Stimulated activated CD4-positive, alpha-beta T cell treated with anti-CD3 and anti-CD28 coated beads, Interleukin-2, amount 100 ng/mL, for 48 hours (primary cell): ENCODE results near the gene IGFBP5.

ENCODE experiments used
- DNase-seq, 2 donors: peaks; one replicate each; pipeline ENCODE4 v3.0.0-alpha.2; 2020

IGFBP5 gene, protein sequence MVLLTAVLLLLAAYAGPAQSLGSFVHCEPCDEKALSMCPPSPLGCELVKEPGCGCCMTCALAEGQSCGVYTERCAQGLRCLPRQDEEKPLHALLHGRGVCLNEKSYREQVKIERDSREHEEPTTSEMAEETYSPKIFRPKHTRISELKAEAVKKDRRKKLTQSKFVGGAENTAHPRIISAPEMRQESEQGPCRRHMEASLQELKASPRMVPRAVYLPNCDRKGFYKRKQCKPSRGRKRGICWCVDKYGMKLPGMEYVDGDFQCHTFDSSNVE

GRCh38 chr2:216695401-216695821 is at the start of gene IGFBP5:
Gene IGFBP5, minus strand, starts transcription at chr2:216695549. Its CDS starts 774 bp downstream, at chr2:216694775.
- no peak for DNase-seq

GRCh38 chr2:216743781-216744180 is 48.4 kb upstream of the IGFBP5 start:
- DNase-seq, result no peak

DNA sequence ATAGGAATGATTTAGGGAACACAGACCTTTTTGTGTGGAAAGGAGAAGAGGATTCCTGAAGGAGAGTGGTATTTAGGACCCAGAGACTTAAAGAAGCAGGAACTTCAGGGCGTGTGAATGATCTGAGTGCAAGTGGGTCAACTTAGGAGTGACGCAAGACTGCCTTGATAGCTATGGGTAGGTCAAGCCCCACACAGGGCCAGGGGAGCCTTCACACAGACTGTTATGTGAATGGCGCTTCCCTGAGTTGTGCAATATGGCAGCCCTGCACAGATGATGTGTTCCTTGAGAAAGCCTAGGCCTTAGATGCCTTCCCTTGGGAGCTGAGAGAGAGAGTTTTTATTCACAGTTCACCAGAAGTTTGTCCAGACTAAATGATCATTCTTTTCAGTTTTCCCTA is 47.1 kb upstream of the IGFBP5 start:
- no peak for DNase-seq

- no peak for DNase-seq
These were observed 45.9 kb upstream of the IGFBP5 start for GRCh38 chr2:216741223-216741593.

- no peak for DNase-seq
These were observed 45.3 kb upstream of the IGFBP5 start for GRCh38 chr2:216740557-216741222.

GRCh38 chr2:216739035-216739434 is 43.7 kb upstream of the IGFBP5 start:
- no peak for DNase-seq

DNA sequence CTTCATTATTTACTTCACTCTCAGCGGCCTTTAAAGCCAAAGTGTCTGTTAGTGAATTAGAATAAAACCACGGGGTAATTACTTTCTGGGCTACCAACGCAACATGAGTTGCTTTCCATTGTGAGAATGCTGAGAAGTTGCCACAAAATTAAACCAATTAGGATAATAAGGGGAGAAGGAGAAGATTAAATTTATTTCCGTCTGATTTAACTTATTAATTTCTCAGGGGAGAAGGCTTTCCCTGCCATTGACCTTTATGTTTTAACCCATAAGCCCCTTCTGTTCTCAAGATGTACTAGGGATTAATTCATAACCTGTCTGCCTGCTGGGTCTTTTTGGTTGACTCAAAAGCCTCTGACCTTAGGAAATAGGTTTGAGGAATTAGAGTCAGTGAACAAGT is 42.3 kb upstream of the IGFBP5 start:
- no peak for DNase-seq

- no peak for DNase-seq
These were observed 41.0 kb upstream of the IGFBP5 start for GRCh38 chr2:216736326-216736725.

- no peak for DNase-seq
These were observed 40.3 kb upstream of the IGFBP5 start for GRCh38 chr2:216735668-216736067.

DNA sequence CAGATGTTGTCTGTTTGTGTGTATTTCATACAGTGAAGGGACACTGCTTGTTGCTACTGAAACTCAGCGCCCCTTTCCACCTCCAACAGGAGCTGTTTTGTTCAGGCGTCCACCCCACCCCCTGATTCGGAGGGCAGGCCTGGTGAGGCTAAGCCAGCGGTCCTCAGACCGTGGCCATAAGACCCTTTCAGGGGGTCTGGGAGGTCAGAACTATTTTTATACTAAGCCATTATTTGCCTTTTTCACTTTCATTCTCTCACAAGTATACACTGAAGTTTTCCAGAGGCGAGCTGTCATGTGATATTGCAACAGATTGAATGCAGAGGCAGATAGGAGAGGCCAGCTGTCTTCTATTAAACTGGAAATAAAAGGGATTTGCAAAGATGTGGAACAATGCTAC is 39.7 kb upstream of the IGFBP5 start:
- no peak for DNase-seq

GRCh38 chr2:216733046-216733445 is 37.7 kb upstream of the IGFBP5 start:
- DNase-seq, result no peak

DNA sequence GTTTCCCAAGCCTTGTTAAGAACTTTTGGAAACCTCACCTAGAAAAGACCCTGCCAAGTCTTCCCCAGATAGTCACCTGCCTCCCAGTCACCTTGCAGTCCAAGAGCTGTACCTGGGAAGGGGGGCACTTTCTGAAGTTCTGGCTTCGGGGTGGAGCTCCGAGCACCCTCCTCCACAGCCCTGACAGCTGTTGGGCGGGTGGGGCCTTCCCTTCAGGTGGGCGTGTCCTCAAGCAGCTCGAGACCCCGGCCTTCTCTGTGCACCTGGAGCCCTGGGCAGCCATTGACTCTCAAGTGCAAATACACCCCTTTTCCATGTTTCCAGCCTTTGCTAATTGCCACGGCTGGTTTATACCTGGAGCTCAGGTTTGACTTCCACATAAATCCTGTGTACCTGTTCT is 37.0 kb upstream of the IGFBP5 start:
- DNase-seq, result no peak

DNA sequence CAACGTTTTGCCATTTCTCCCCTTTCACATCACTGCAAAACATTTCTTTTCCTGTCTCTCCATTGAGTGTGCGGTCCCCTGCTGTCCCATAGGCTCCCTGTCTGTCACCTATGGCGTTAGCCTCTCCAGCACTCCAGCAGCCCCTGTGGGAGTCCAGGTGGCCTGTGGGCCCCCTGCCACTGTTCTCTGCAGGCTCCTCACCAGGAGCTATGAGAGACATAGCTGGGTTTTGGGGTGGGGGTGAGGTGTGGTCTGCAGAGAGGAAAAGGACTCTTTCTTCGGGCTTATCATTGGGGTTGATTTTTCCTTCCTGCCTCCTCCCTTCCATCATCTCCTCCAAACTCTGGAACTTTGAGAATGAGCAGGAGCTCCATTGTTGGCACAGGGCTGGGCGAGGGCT is 36.1 kb upstream of the IGFBP5 start:
- DNase-seq, result no peak

DNA sequence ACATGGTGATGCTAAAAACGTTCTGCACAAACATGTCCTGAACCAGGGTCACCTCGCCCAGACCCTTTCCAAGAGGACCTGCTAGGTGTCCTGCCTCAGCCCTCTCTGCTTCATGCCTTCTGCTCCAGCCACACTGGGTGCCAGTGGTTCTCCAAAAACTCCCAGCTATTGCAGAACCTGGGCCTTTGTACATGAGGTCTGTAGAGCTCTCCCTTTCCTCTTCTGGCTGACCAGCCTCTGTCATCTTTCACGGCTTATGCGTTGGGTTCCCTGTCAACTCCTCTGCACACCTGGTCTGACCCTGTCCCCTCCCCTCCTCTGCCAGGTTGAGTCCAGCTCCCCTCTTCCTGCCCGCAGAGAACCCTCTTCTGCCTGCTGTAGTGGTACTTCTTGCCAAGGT is 35.5 kb upstream of the IGFBP5 start:
- no peak for DNase-seq

DNA sequence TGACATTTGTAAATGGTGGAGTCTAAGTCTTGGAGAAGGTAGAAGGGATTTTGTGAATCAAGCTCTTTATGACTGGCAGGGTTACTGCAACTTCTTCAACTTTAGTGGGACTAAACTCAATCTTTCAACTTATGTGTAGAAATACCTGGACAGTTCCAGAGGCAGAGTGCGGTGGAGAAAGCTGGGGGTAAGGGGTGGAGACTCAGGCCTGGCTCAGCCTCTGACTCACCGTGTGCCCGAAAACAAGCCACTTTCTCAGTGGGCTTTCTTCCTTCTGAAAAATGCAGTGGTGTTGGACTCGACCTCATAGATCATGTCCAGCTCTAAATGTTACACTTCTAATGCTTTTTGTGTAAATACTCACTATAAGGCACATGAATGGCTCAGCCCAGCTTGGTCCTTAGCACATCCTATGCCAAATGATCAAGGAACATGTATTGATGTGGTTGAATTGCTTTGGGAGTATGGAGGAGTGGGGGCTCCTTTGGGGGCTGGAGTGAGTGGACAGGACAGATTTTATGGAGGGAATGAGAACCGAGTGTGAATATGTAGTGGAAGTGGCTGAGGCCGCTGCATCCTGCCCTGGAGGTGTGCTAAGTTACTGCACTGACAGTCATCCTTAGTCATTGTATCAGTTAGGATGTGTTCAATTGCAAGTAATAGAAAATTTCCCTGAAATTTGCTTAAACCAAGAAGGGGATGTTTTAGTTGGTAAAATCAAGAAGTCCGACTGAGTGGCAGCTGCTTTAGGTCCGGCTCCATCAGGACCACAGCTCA is 32.2 kb upstream of the IGFBP5 start:
- no peak for DNase-seq

DNA sequence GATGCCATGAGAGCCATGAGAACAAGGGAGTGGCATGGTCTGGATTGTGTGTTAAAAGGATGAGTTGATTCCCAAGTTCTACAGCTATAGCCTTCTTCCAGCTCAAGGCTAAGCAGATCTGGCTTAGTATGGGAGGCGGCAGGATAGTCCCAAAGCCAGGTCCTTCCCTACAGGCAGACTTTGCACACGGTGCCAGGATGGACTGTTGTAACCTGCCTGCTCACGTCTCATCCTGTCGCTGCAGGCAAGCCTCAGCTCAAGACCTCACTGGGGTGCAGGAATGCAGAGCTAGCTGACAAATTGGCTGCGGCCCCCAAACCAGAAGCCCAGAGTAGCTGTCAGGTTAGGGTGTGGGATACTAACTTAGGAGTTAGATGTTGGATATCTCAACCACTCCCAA is 28.8 kb upstream of the IGFBP5 start:
- DNase-seq, result no peak

- no peak for DNase-seq
These were observed 25.8 kb upstream of the IGFBP5 start for GRCh38 chr2:216721141-216721540.

- DNase-seq, result no peak
These were observed 25.4 kb upstream of the IGFBP5 start for GRCh38 chr2:216720722-216721121.

- DNase-seq, result no peak
These were observed 22.7 kb upstream of the IGFBP5 start for GRCh38 chr2:216717907-216718615.

- no peak for DNase-seq
These were observed 22.1 kb upstream of the IGFBP5 start for GRCh38 chr2:216717491-216717901.

- DNase-seq, result no peak
These were observed 20.8 kb upstream of the IGFBP5 start for GRCh38 chr2:216716109-216716508.

- no peak for DNase-seq
These were observed 20.1 kb upstream of the IGFBP5 start for GRCh38 chr2:216715402-216715974.

GRCh38 chr2:216714376-216714775 is 19.0 kb upstream of the IGFBP5 start:
- no peak for DNase-seq
